Activated CD8-positive, alpha-beta memory T cell treated with anti-CD3 and anti-CD28 coated beads, Interleukin-2, amount 50 U/mL, for 48 hours (primary cell): Measurements from ENCODE around the gene C1R.
"Not testable (repeated sequence)": the region's sequence is repeated elsewhere in the genome, so short reads cannot be mapped to it uniquely, and the experiment has no call there.

Source experiments
- DNase-seq: peaks from one replicate; pipeline ENCODE4 v3.0.0-alpha.2; 2020

C1R gene

GRCh38 chr12:7118881-7119280 lies 26.6 kb upstream of the C1R start:
- DNase-seq = no peak

GRCh38 chr12:7117670-7118069 lies 25.4 kb upstream of the C1R start:
- no peak for DNase-seq

- no peak for DNase-seq
Measured at GRCh38 chr12:7116916-7117315, 24.7 kb upstream of the C1R start.

GRCh38 chr12:7116196-7116595 lies 24.0 kb upstream of the C1R start:
- DNase-seq = no peak

- DNase-seq = no peak
Measured at GRCh38 chr12:7114851-7115250, 22.6 kb upstream of the C1R start.

- DNase-seq = no peak
Measured at GRCh38 chr12:7114008-7114407, 21.8 kb upstream of the C1R start.

- DNase-seq = no peak
Measured at GRCh38 chr12:7113389-7113871, 21.2 kb upstream of the C1R start.

- no peak for DNase-seq
Measured at GRCh38 chr12:7112041-7112440, 19.8 kb upstream of the C1R start.

GRCh38 chr12:7110661-7111060 lies 18.4 kb upstream of the C1R start:
- DNase-seq = no peak

GRCh38 chr12:7109572-7109920 lies 17.3 kb upstream of the C1R start:
- no peak for DNase-seq

- DNase-seq = peak; percentile 98
Measured at GRCh38 chr12:7108796-7109571, 16.7 kb upstream of the C1R start, which contains the start of gene C1RL. TSS of gene C1RL (minus strand) at chr12:7109214. CDS start at chr12:7109180, 34 bp downstream.

GRCh38 chr12:7108003-7108795 lies 16.0 kb upstream of the C1R start:
- peak; percentile 86 for DNase-seq

GRCh38 chr12:7107636-7108002 lies 15.4 kb upstream of the C1R start:
- no peak for DNase-seq

GRCh38 chr12:7107181-7107580 lies 14.9 kb upstream of the C1R start:
- not testable (repeated sequence) for DNase-seq

- DNase-seq = no peak
Measured at GRCh38 chr12:7106082-7106481, 13.8 kb upstream of the C1R start.

- no peak for DNase-seq
Measured at GRCh38 chr12:7103837-7104584, 11.8 kb upstream of the C1R start.

GRCh38 chr12:7102582-7102981 lies 10.3 kb upstream of the C1R start:
- DNase-seq = no peak

- no peak for DNase-seq
Measured at GRCh38 chr12:7101694-7102131, 9.5 kb upstream of the C1R start.

- no peak for DNase-seq
Measured at GRCh38 chr12:7101047-7101693, 8.9 kb upstream of the C1R start.

GRCh38 chr12:7100239-7100638 lies 8.0 kb upstream of the C1R start:
- DNase-seq = no peak

GRCh38 chr12:7099290-7099996 lies 7.2 kb upstream of the C1R start:
- no peak for DNase-seq

- no peak for DNase-seq
Measured at GRCh38 chr12:7096979-7097378, 4.7 kb upstream of the C1R start.
